ENCODE measurements around the gene ZSCAN2. TPM values are rescaled to one million over a fixed set of nuclear protein-coding genes. Genes with fewer than 3 reads are reported as not detected.
"Not testable (repeated sequence)": the region's sequence is repeated elsewhere in the genome, so short reads cannot be mapped to it uniquely, and the experiment has no call there.

The ZSCAN2 gene
- total RNA-seq, 1 donor, result 14.1 TPM

- TF ChIP-seq CTCF (IDR thresholded peaks at IDR 0.05; ENCODE audit: extremely low read depth, low read depth, low read length), result no peak
- Histone ChIP-seq H3K27me3 (ENCODE audit: insufficient read depth, low read length) (no peaks in the 10 kb centered on the region), H3K79me2 (ENCODE audit: insufficient read depth, low read length) (peaks cover 23% of the 10 kb centered on the region), H3K9me3 (ENCODE audit: low read depth, low read length) (no peaks in the 10 kb centered on the region), H3K4me1 (ENCODE audit: insufficient read depth, low read length) (peaks cover 37% of the 10 kb centered on the region), H3K27ac (ENCODE audit: low read depth, low read length) (peak overlapping the region; percentile 15), H2AFZ (ENCODE audit: low read length) (peak overlapping the region; percentile 60), H4K20me1 (ENCODE audit: insufficient read depth, low read length) (peaks cover 2% of the 10 kb centered on the region), H3K4me3 (ENCODE audit: insufficient read depth, low read length) (peak overlapping the region; percentile 91), H3K36me3 (ENCODE audit: insufficient read depth, low read length) (peaks cover 16% of the 10 kb centered on the region), H3K4me2 (ENCODE audit: insufficient read depth, low read length) (peak overlapping the region; percentile 99)
- peak; percentile 90 for DNase-seq (ENCODE audit: insufficient read length, low spot score, missing footprints)
Observed at GRCh38 chr15:84633311-84634227, 32.8 kb downstream of the ZSCAN2 start.

GRCh38 chr15:84634228-84634837 lies 33.5 kb downstream of the ZSCAN2 start:
- Histone ChIP-seq H2AFZ (ENCODE audit: low read length) (peak overlapping the region; percentile 60), H3K9me3 (ENCODE audit: low read depth, low read length) (no peaks in the 10 kb centered on the region), H4K20me1 (ENCODE audit: insufficient read depth, low read length) (peaks cover 2% of the 10 kb centered on the region), H3K27ac (ENCODE audit: low read depth, low read length) (no peak overlapping the region), H3K4me1 (ENCODE audit: insufficient read depth, low read length) (peaks cover 37% of the 10 kb centered on the region), H3K4me2 (ENCODE audit: insufficient read depth, low read length) (peak overlapping the region; percentile 99), H3K79me2 (ENCODE audit: insufficient read depth, low read length) (peaks cover 23% of the 10 kb centered on the region), H3K4me3 (ENCODE audit: insufficient read depth, low read length) (peak overlapping the region; percentile 91), H3K27me3 (ENCODE audit: insufficient read depth, low read length) (no peaks in the 10 kb centered on the region), H3K36me3 (ENCODE audit: insufficient read depth, low read length) (peaks cover 21% of the 10 kb centered on the region)
- TF ChIP-seq CTCF (IDR thresholded peaks at IDR 0.05; ENCODE audit: extremely low read depth, low read depth, low read length), result no peak
- DNase-seq (ENCODE audit: insufficient read length, low spot score, missing footprints), result no peak

GRCh38 chr15:84638103-84638502 lies 37.3 kb downstream of the ZSCAN2 start:
- peaks cover 2% of the 10 kb centered on the region for H4K20me1 ChIP-seq (ENCODE audit: insufficient read depth, low read length)
- H3K36me3 ChIP-seq (ENCODE audit: insufficient read depth, low read length), result peaks cover 58% of the 10 kb centered on the region
- H3K4me3 ChIP-seq (ENCODE audit: insufficient read depth, low read length), result no peak overlapping the region
- H3K4me1 ChIP-seq (ENCODE audit: insufficient read depth, low read length), result peaks cover 16% of the 10 kb centered on the region
- peak; percentile 81 for DNase-seq (ENCODE audit: insufficient read length, low spot score, missing footprints)
- peak; percentile 25 for TF ChIP-seq CTCF (IDR thresholded peaks at IDR 0.05; ENCODE audit: extremely low read depth, low read depth, low read length)
- peaks cover 8% of the 10 kb centered on the region for H3K79me2 ChIP-seq (ENCODE audit: insufficient read depth, low read length)
- H3K4me2 ChIP-seq (ENCODE audit: insufficient read depth, low read length), result no peak overlapping the region
- peak overlapping the region; percentile 26 for H3K27ac ChIP-seq (ENCODE audit: low read depth, low read length)
- no peak overlapping the region for H2AFZ ChIP-seq (ENCODE audit: low read length)
- H3K27me3 ChIP-seq (ENCODE audit: insufficient read depth, low read length), result no peaks in the 10 kb centered on the region
- H3K9me3 ChIP-seq (ENCODE audit: low read depth, low read length), result no peaks in the 10 kb centered on the region

GRCh38 chr15:84641871-84642270 lies 41.1 kb downstream of the ZSCAN2 start:
- H3K4me3 ChIP-seq (ENCODE audit: insufficient read depth, low read length); H3K4me1 ChIP-seq (ENCODE audit: insufficient read depth, low read length); H3K27ac ChIP-seq (ENCODE audit: low read depth, low read length); H4K20me1 ChIP-seq (ENCODE audit: insufficient read depth, low read length); H3K9me3 ChIP-seq (ENCODE audit: low read depth, low read length); DNase-seq (ENCODE audit: insufficient read length, low spot score, missing footprints); H3K79me2 ChIP-seq (ENCODE audit: insufficient read depth, low read length); H2AFZ ChIP-seq (ENCODE audit: low read length); H3K4me2 ChIP-seq (ENCODE audit: insufficient read depth, low read length); H3K27me3 ChIP-seq (ENCODE audit: insufficient read depth, low read length): not testable (repeated sequence)
- H3K36me3 ChIP-seq (ENCODE audit: insufficient read depth, low read length), result peaks cover 79% of the 10 kb centered on the region

GRCh38 chr15:84642640-84643039 lies 41.8 kb downstream of the ZSCAN2 start:
- H4K20me1 ChIP-seq (ENCODE audit: insufficient read depth, low read length); H3K27me3 ChIP-seq (ENCODE audit: insufficient read depth, low read length); H3K4me1 ChIP-seq (ENCODE audit: insufficient read depth, low read length); H3K4me3 ChIP-seq (ENCODE audit: insufficient read depth, low read length); H3K9me3 ChIP-seq (ENCODE audit: low read depth, low read length); H3K4me2 ChIP-seq (ENCODE audit: insufficient read depth, low read length); H3K27ac ChIP-seq (ENCODE audit: low read depth, low read length); H2AFZ ChIP-seq (ENCODE audit: low read length); DNase-seq (ENCODE audit: insufficient read length, low spot score, missing footprints); H3K79me2 ChIP-seq (ENCODE audit: insufficient read depth, low read length): not testable (repeated sequence)
- peaks cover 80% of the 10 kb centered on the region for H3K36me3 ChIP-seq (ENCODE audit: insufficient read depth, low read length)
